Measurements from ENCODE around the gene SERP2. TPM values are rescaled to one million over a fixed set of nuclear protein-coding genes. Genes with fewer than 3 reads are reported as not detected.

The SERP2 gene
- total RNA-seq, 1 donor: 5.8 TPM

GRCh38 chr13:44437356-44438233 lies 64.0 kb downstream of the SERP2 start:
- peak overlapping the region; percentile 81 for H3K27ac ChIP-seq (ENCODE audit: low read depth, low read length)
- H3K27me3 ChIP-seq (ENCODE audit: insufficient read depth, low read length): no peaks in the 10 kb centered on the region
- H3K79me2 ChIP-seq (ENCODE audit: insufficient read depth, low read length): peaks cover 50% of the 10 kb centered on the region

GRCh38 chr13:44438234-44438579 lies 64.6 kb downstream of the SERP2 start:
- H2AFZ ChIP-seq (ENCODE audit: low read length): no peak overlapping the region
- TF ChIP-seq CTCF (IDR thresholded peaks at IDR 0.05; ENCODE audit: extremely low read depth, low read depth, low read length): no peak
- no peak overlapping the region for H3K4me3 ChIP-seq (ENCODE audit: insufficient read depth, low read length)
- H4K20me1 ChIP-seq (ENCODE audit: insufficient read depth, low read length): peaks cover 45% of the 10 kb centered on the region
- peak overlapping the region; percentile 81 for H3K27ac ChIP-seq (ENCODE audit: low read depth, low read length)
- peaks cover 14% of the 10 kb centered on the region for H3K36me3 ChIP-seq (ENCODE audit: insufficient read depth, low read length)
- DNase-seq (ENCODE audit: insufficient read length, low spot score, missing footprints): no peak
- H3K27me3 ChIP-seq (ENCODE audit: insufficient read depth, low read length): no peaks in the 10 kb centered on the region
- H3K9me3 ChIP-seq (ENCODE audit: low read depth, low read length): no peaks in the 10 kb centered on the region
- H3K79me2 ChIP-seq (ENCODE audit: insufficient read depth, low read length): peaks cover 56% of the 10 kb centered on the region
- H3K4me2 ChIP-seq (ENCODE audit: insufficient read depth, low read length): peak overlapping the region; percentile 74
- peaks cover 29% of the 10 kb centered on the region for H3K4me1 ChIP-seq (ENCODE audit: insufficient read depth, low read length)

More at GRCh38 chr13:44437356-44438233, 64.0 kb downstream of the SERP2 start:
- peak overlapping the region; percentile 84 for H3K4me3 ChIP-seq (ENCODE audit: insufficient read depth, low read length)
- H3K4me2 ChIP-seq (ENCODE audit: insufficient read depth, low read length): peak overlapping the region; percentile 74
- H2AFZ ChIP-seq (ENCODE audit: low read length): no peak overlapping the region
- peak; percentile 51 for TF ChIP-seq CTCF (IDR thresholded peaks at IDR 0.05; ENCODE audit: extremely low read depth, low read depth, low read length)
- H3K9me3 ChIP-seq (ENCODE audit: low read depth, low read length): no peaks in the 10 kb centered on the region
- DNase-seq (ENCODE audit: insufficient read length, low spot score, missing footprints): no peak
- H3K4me1 ChIP-seq (ENCODE audit: insufficient read depth, low read length): peaks cover 29% of the 10 kb centered on the region
- peaks cover 46% of the 10 kb centered on the region for H4K20me1 ChIP-seq (ENCODE audit: insufficient read depth, low read length)
- H3K36me3 ChIP-seq (ENCODE audit: insufficient read depth, low read length): peaks cover 20% of the 10 kb centered on the region

DNA sequence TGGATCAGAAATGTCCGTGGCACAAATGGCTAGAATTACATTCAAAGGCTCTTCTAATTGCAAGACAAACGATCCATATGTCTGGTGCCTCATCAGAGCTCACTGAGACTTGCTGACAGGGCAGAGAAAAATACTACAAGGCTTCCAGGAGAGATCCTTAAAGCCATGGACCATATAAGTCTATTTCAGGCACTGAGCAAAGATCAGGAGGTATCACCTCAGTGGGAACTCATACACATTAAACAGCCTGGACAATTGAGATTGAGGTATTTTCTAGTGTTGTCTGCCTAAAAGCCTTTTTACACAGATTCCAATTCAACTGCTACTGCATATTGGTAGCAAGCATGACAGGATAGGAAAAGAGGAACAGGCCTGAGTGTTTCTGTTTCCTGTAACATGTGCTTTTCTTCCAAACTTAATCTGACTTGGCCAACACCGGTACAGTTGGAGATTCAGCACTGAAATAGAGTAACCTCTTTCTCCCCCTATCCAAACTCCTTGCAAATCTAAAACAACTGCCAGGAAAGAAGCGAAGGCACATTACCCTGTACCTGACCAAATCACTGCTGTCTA lies 65.9 kb downstream of the SERP2 start:
- Histone ChIP-seq H2AFZ (ENCODE audit: low read length) (no peak overlapping the region), H3K4me2 (ENCODE audit: insufficient read depth, low read length) (no peak overlapping the region), H3K27me3 (ENCODE audit: insufficient read depth, low read length) (no peaks in the 10 kb centered on the region), H3K4me1 (ENCODE audit: insufficient read depth, low read length) (peaks cover 22% of the 10 kb centered on the region), H3K36me3 (ENCODE audit: insufficient read depth, low read length) (peaks cover 3% of the 10 kb centered on the region), H3K79me2 (ENCODE audit: insufficient read depth, low read length) (peaks cover 59% of the 10 kb centered on the region), H3K9me3 (ENCODE audit: low read depth, low read length) (no peaks in the 10 kb centered on the region), H3K4me3 (ENCODE audit: insufficient read depth, low read length) (no peak overlapping the region), H4K20me1 (ENCODE audit: insufficient read depth, low read length) (peaks cover 37% of the 10 kb centered on the region), H3K27ac (ENCODE audit: low read depth, low read length) (no peak overlapping the region)
- no peak for TF ChIP-seq CTCF (IDR thresholded peaks at IDR 0.05; ENCODE audit: extremely low read depth, low read depth, low read length)
- DNase-seq (ENCODE audit: insufficient read length, low spot score, missing footprints): no peak

DNA sequence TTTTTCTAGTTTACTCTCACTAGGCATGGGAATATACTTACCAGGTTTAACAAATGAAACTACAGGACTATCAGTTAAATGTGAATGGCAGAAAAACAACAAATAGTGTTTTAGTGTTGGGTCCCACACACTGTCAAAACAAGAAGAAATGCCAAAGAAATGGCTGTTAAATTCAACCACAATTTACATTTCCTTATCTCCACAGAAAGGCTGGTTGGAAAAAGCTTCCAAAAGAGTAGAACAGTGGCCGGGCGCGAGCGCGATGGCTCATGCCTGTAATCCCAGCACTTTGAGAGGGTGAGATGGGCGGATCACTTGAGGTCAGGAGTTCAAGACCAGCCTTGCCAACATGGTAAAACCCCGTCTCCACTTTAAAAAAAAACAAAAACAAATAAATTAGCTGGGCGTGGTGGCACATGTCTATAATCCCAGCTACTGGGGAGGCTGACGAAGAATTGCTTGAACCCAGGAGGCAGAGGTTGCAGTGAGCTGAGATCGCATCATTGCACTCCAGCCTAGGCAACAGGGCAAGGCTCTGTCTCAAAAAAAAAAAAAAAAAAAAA lies 66.5 kb downstream of the SERP2 start:
- Histone ChIP-seq H3K4me3 (ENCODE audit: insufficient read depth, low read length) (no peak overlapping the region), H3K27ac (ENCODE audit: low read depth, low read length) (no peak overlapping the region), H4K20me1 (ENCODE audit: insufficient read depth, low read length) (peaks cover 37% of the 10 kb centered on the region), H3K79me2 (ENCODE audit: insufficient read depth, low read length) (peaks cover 61% of the 10 kb centered on the region), H3K4me2 (ENCODE audit: insufficient read depth, low read length) (no peak overlapping the region), H3K4me1 (ENCODE audit: insufficient read depth, low read length) (peaks cover 18% of the 10 kb centered on the region), H3K27me3 (ENCODE audit: insufficient read depth, low read length) (no peaks in the 10 kb centered on the region), H3K9me3 (ENCODE audit: low read depth, low read length) (no peaks in the 10 kb centered on the region), H3K36me3 (ENCODE audit: insufficient read depth, low read length) (no peaks in the 10 kb centered on the region), H2AFZ (ENCODE audit: low read length) (no peak overlapping the region)
- no peak for TF ChIP-seq CTCF (IDR thresholded peaks at IDR 0.05; ENCODE audit: extremely low read depth, low read depth, low read length)
- DNase-seq (ENCODE audit: insufficient read length, low spot score, missing footprints): no peak
